Keratinocyte (primary cell): Measurements from ENCODE around the gene CAST. TPM values are rescaled to one million over a fixed set of nuclear protein-coding genes. Genes with fewer than 3 reads are reported as not detected.

ENCODE experiments used
- DNase-seq: peaks from one replicate; pipeline ENCODE4 v3.0.0-alpha.2; 2011; ENCODE audit warnings: low read depth, missing footprints, low spot score
- FAIRE-seq: peaks from 2 replicates; lab custom pipeline; 2011; peaks lifted over from hg19 to GRCh38; lab: Jason Lieb, UNC
- H2AFZ ChIP-seq: 2 replicates; pipeline ENCODE4 v1.6.0; 2012; ENCODE audit warnings: low read length, control low read depth, inconsistent platforms; ENCODE audit not compliant: control insufficient read depth
- H3K27ac ChIP-seq: 2 replicates; pipeline ENCODE4 v1.5.1; 2011; ENCODE audit warnings: low read length; ENCODE audit not compliant: control insufficient read depth, insufficient read depth
- H3K27me3 ChIP-seq: 3 replicates; pipeline ENCODE4 v1.6.0; 2011; ENCODE audit warnings: low read length; ENCODE audit not compliant: control insufficient read depth, insufficient read depth; ENCODE audit errors: extremely low read depth
- H3K36me3 ChIP-seq, 2 experiments: 2 replicates in 1 of 2; 3 replicates in 1 of 2; pipeline ENCODE4 v1.5.1; 2011; ENCODE audit warnings: low read length in 2 of 2, mild to moderate bottlenecking in 1 of 2; ENCODE audit not compliant: control insufficient read depth in 2 of 2, insufficient read depth in 2 of 2; ENCODE audit errors: extremely low read depth in 1 of 2
- H3K4me1 ChIP-seq: 3 replicates; pipeline ENCODE4 v1.5.1; 2011; ENCODE audit warnings: low read length; ENCODE audit not compliant: control insufficient read depth, insufficient read depth; ENCODE audit errors: extremely low read depth
- H3K4me2 ChIP-seq: 3 replicates; pipeline ENCODE4 v1.6.0; 2011; ENCODE audit warnings: low read depth, low read length; ENCODE audit not compliant: control insufficient read depth, insufficient read depth; ENCODE audit errors: extremely low read depth
- H3K4me3 ChIP-seq, 3 experiments: fragments of 200-600 bp in 1 of 3; sonication (generic) in 1 of 3; 2 replicates in 2 of 3; 3 replicates in 1 of 3; pipeline ENCODE4 v1.5.1; 2011 to 2016; ENCODE audit warnings: low read length in 3 of 3, mild to moderate bottlenecking in 3 of 3, control low read depth in 2 of 3, inconsistent platforms in 1 of 3, low read depth in 1 of 3, mixed read lengths in 1 of 3, mixed run types in 1 of 3, moderate library complexity in 1 of 3; ENCODE audit not compliant: control insufficient read depth in 2 of 3, insufficient read depth in 2 of 3; ENCODE audit errors: extremely low read depth in 1 of 3
- H3K79me2 ChIP-seq: 2 replicates; pipeline ENCODE4 v1.6.0; 2012; ENCODE audit warnings: low read length; ENCODE audit not compliant: control insufficient read depth, insufficient read depth
- H3K9ac ChIP-seq: 3 replicates; pipeline ENCODE4 v1.6.0; 2011; ENCODE audit warnings: low read length; ENCODE audit not compliant: control insufficient read depth, insufficient read depth; ENCODE audit errors: extremely low read depth
- H3K9me1 ChIP-seq: 3 replicates; pipeline ENCODE4 v1.6.0; 2011; ENCODE audit warnings: low read length; ENCODE audit not compliant: control insufficient read depth, insufficient read depth; ENCODE audit errors: extremely low read depth
- H3K9me3 ChIP-seq: 2 replicates; pipeline ENCODE4 v1.5.1; 2012; ENCODE audit warnings: low read depth, low read length; ENCODE audit not compliant: control insufficient read depth
- H4K20me1 ChIP-seq: 3 replicates; pipeline ENCODE4 v1.6.0; 2011; ENCODE audit warnings: low read length; ENCODE audit not compliant: control insufficient read depth, insufficient read depth; ENCODE audit errors: extremely low read depth
- CTCF ChIP-seq, 3 experiments: IDR thresholded peaks in 1 of 3; conservative IDR thresholded peaks in 1 of 3; optimal IDR thresholded peaks in 1 of 3; 2 replicates in 2 of 3; 3 replicates in 1 of 3; pipeline versions ENCODE3 to v1.5.1; 2011; ENCODE audit warnings: low read length in 3 of 3, mild to moderate bottlenecking in 3 of 3, moderate library complexity in 2 of 3, control low read depth in 1 of 3, inconsistent platforms in 1 of 3; ENCODE audit not compliant: insufficient read depth in 2 of 3; ENCODE audit errors: extremely low read depth in 1 of 3
- EZH2 ChIP-seq: IDR thresholded peaks from one replicate; pipeline ENCODE4 v1.6.1; 2012; ENCODE audit warnings: inconsistent platforms, mild to moderate bottlenecking, low read length, moderate library complexity
- dilution Hi-C: fragments of 300-500 bp; cut with MboI; formaldehyde crosslinking; loops from one replicate; pipeline ENCODE4 v1.7.0; 2020; ENCODE audit warnings: low sequenced_read_pairs; ENCODE audit not compliant: extremely low pct_ligation_motif_present
- polyA minus RNA-seq, 3 experiments: library from RNA; depleted of rRNA, polyadenylated mRNA; stranded (reverse); fragments of >200 nt; gene quantifications; 1 replicate in 1 of 3; 2 replicates in 1 of 3; 3 replicates in 1 of 3; pipeline ENCODE4 v1.2.3, GENCODE V29; 2011
- polyA plus RNA-seq, 5 experiments: library from polyadenylated mRNA; depleted of rRNA in 3 of 5; stranded (reverse) in 3 of 5; stranded (forward) in 1 of 5; unstranded in 1 of 5; fragments of >200 nt; gene quantifications; 1 replicate in 1 of 5; 2 replicates in 3 of 5; 3 replicates in 1 of 5; pipeline versions ENCODE4 v1.2.1 to v1.2.3, GENCODE V29; 2011 to 2012; ENCODE audit warnings: missing spikeins in 2 of 5, low read depth in 1 of 5, low replicate concordance in 1 of 5

CAST gene, protein sequence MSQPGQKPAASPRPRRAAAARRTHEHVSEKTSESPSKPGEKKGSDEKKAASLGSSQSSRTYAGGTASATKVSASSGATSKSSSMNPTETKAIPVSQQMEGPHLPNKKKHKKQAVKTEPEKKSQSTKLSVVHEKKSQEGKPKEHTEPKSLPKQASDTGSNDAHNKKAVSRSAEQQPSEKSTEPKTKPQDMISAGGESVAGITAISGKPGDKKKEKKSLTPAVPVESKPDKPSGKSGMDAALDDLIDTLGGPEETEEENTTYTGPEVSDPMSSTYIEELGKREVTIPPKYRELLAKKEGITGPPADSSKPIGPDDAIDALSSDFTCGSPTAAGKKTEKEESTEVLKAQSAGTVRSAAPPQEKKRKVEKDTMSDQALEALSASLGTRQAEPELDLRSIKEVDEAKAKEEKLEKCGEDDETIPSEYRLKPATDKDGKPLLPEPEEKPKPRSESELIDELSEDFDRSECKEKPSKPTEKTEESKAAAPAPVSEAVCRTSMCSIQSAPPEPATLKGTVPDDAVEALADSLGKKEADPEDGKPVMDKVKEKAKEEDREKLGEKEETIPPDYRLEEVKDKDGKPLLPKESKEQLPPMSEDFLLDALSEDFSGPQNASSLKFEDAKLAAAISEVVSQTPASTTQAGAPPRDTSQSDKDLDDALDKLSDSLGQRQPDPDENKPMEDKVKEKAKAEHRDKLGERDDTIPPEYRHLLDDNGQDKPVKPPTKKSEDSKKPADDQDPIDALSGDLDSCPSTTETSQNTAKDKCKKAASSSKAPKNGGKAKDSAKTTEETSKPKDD
- polyA plus RNA-seq (148 to 343 TPM (median 238 TPM) in 3 replicates), polyA minus RNA-seq (62.9 to 205 TPM (median 111 TPM) in 3 replicates)
- polyA plus RNA-seq (2011; ENCODE audit: low read depth): 1,030 TPM
- 209 and 268 TPM in 2 replicates for polyA plus RNA-seq (2011; cell fraction: cytosol; rRNA removed)
- polyA plus RNA-seq (2011; cell fraction: nucleus; rRNA removed): 383 and 505 TPM in 2 replicates
- polyA plus RNA-seq (2012; ENCODE audit: low replicate concordance): 252 and 292 TPM in 2 replicates
- polyA minus RNA-seq (2011; cell fraction: cytosol; rRNA and poly(A)+ RNA removed): 227 TPM
- polyA minus RNA-seq (2011; cell fraction: nucleus; rRNA and poly(A)+ RNA removed): 331 and 508 TPM in 2 replicates

DNA sequence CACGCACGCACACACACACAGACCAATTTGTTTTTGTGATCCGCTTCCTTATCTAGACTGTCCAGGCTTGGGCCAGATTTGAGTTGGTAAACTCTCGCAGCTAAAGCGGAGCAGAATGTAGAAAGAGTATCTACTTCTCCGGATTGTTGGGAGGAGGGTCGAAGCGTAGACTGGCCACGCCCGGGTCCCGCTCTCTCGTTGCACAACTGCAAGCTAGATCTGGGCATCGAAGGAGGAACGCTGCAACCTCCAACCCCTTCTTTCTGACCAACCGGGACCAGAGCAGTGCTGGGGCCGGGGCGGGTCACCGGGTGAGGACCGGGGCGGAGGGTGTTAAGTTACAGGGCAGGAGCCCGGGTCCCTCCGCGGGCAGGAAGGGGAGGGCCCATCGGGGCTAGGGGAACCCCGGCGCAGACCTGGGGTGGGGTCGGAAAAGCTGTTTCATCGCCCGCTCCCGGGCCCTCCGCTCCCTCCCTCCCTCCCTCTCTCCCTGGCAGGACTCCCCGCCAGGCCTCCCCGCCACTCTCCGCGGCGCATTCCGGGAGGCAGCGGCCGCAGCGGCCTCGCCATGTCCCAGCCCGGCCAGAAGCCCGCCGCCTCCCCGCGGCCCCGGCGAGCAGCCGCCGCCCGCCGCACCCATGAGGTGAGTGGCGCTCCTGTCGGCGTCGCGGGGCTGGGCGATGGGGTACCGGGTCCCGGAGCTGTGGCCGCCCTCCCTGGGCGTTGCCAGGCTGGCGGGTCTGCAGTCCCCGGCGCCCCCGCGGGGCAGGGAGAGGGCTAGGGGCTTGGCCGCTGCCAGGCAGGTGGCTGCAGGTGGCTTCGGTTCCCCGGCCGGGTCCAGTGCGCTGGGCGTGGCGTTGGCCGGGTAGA, at the start of gene CAST:
Gene CAST, plus strand, starts transcription at position 522 of the 870 bp plus-strand sequence. Its CDS starts 47 bp downstream, at position 569.
- H3K27me3 ChIP-seq: no peaks in the 10 kb centered on the region
- DNase-seq (peak; percentile 33), FAIRE-seq (no peak)
- peaks cover 9% of the 10 kb centered on the region for H4K20me1 ChIP-seq
- peaks cover 42% of the 10 kb centered on the region for H3K79me2 ChIP-seq
- peak within 1 kb of the TSS; percentile 98 for H3K9ac ChIP-seq
- H3K36me3 ChIP-seq: no peaks in the 10 kb centered on the region
- H3K9me1 ChIP-seq: no peaks in the 10 kb centered on the region
- H2AFZ ChIP-seq: peak within 1 kb of the TSS; percentile 95
- peak within 1 kb of the TSS; percentile 96 for H3K4me2 ChIP-seq
- H3K4me3 ChIP-seq: peak within 1 kb of the TSS; percentile 78 to 96 (median 85)
- dilution Hi-C loops: no loop called here
- peaks cover 47% of the 10 kb centered on the region for H3K4me1 ChIP-seq
- TF ChIP-seq EZH2 (no peak), CTCF (optimal IDR thresholded peaks at IDR 0.05 in 1 of 3, IDR thresholded peaks at IDR 0.05 in 1 of 3, conservative IDR thresholded peaks at IDR 0.05 in 1 of 3; ENCODE audit: extremely low read depth in 1 of 3, insufficient read depth in 2 of 3, low read length in 3 of 3) (no peak)
- H3K9me3 ChIP-seq: no peaks in the 10 kb centered on the region
- H3K27ac ChIP-seq: peak within 1 kb of the TSS; percentile 89

DNA sequence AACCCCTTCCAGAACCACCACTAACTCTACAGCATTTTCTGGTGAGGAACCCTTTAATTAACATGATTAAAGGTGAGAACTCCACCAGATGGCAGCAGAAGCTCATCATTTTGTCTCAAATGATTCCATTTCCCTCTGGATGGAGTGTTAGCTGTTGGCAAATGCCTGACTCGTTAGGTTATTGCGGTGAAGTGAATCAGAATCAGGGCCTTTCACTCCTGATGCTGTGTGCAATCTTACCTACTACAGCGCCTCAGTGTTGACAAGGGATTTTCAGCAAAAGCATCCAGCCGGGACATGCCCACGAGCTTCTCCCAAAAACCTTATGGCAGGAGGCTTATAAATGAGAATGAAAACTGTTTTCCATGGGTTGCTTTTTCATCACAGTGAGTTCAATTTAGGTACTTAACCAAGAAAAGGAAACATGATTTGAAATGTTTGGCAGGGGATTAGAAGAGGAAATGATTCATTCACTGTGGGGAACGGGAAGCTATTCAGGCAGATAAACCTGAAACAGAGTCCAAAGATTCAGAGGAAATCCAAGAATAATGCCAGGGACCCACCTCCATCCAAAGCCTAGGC, 48.0 kb upstream of the CAST start:
- Histone ChIP-seq H3K36me3 (no peaks in the 10 kb centered on the region), H3K9me3 (no peaks in the 10 kb centered on the region), H3K9ac (peak overlapping the region; percentile 46), H3K4me3 (peak overlapping the region in 2 of 3 experiments; percentile 46 to 48), H3K79me2 (no peaks in the 10 kb centered on the region), H4K20me1 (no peaks in the 10 kb centered on the region), H3K4me2 (peak overlapping the region; percentile 87), H3K27me3 (no peaks in the 10 kb centered on the region), H2AFZ (peak overlapping the region; percentile 74), H3K9me1 (no peaks in the 10 kb centered on the region), H3K27ac (peak overlapping the region; percentile 72), H3K4me1 (peaks cover 20% of the 10 kb centered on the region)
- TF ChIP-seq EZH2 (no peak), CTCF (optimal IDR thresholded peaks at IDR 0.05 in 1 of 3, IDR thresholded peaks at IDR 0.05 in 1 of 3, conservative IDR thresholded peaks at IDR 0.05 in 1 of 3; ENCODE audit: extremely low read depth in 1 of 3, insufficient read depth in 2 of 3, low read length in 3 of 3) (peak; percentile 37 to 66 (median 57))
- DNase-seq: peak; percentile 82
- peak; percentile 98 for FAIRE-seq
- dilution Hi-C loops: no loop called here
